PFSK-1 (cell line): Measurements from ENCODE around the gene AHR.

Experiments
- FOXP2 ChIP-seq: optimal IDR thresholded peaks from 2 replicates; pipeline ENCODE3; 2011; ENCODE audit warnings: borderline replicate concordance, control low read depth, inconsistent platforms; ENCODE audit not compliant: insufficient read depth; ENCODE audit errors: extremely low read length, extremely low read depth
- POLR2AphosphoS5 ChIP-seq: IDR thresholded peaks from 2 replicates; pipeline ENCODE4 v1.6.1; 2012; ENCODE audit warnings: low read depth, mild to moderate bottlenecking, control low read depth, low read length, moderate library complexity
- SIN3A ChIP-seq: IDR thresholded peaks from 2 replicates; pipeline ENCODE4 v1.6.1; 2012; ENCODE audit warnings: mild to moderate bottlenecking, low read length, moderate library complexity, borderline replicate concordance; ENCODE audit not compliant: insufficient read depth
- TAF1 ChIP-seq: IDR thresholded peaks from 2 replicates; pipeline ENCODE4 v1.6.1; 2012; ENCODE audit warnings: low read length, control low read depth, borderline replicate concordance; ENCODE audit not compliant: insufficient read depth
- TF ChIP-seq, protein P1 (sequence below), 2 experiments: IDR thresholded peaks; 2 replicates each; pipeline versions ENCODE4 v1.6.1 to v1.8.0; 2011 to 2012; ENCODE audit warnings: low read depth in 2 of 2, low read length in 2 of 2, control low read depth in 1 of 2, inconsistent platforms in 1 of 2, mild to moderate bottlenecking in 1 of 2, moderate library complexity in 1 of 2; ENCODE audit not compliant: insufficient read depth in 1 of 2

Gene AHR

DNA sequence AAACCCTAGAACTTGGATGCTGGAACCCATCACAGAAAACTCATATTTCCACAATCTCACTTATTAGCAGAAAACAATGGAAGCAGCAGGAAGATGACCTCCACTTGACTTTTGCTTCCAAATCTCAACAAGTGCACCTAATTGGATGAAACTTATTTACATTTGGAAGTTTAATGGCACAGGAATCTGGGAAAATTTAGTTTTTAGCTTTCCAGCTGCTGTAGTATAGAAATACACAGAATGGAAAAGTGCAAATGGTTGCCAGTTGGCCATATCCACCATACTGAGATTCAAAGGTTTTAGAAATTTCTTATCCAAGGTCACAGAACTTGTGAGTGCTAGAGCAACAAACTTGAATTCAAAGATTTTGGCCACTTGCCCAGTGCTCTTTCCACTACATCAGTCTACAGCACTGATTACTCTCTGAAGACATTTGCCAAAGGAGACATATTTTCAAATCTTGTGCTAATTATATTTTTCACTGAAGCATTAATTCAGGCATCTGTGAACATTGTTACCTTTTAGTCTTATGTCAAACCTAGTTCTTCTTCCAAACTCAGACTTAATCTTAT is 9.3 kb upstream of the AHR start:
- TF ChIP-seq SIN3A (no peak), FOXP2 (no peak), TAF1 (no peak)

DNA sequence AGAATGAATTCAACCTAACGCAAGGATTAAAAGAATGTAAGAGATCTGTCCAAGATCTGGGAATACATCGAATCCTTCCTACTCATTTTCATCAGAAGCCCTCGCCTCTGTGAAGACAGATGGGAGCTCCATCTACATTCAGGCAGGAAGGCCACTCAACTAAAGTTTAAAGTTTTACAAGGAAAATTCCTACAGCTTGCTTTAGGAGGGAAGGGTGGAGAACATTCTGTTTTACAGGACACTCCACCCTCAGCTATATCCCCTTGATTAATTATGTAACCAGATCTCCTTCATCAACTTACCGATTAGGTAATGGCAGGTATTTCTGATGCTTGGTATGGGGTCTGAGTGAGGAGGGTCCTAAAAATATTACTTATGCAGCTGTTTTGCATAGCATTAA is 5.6 kb upstream of the AHR start:
- TF ChIP-seq SIN3A (no peak), TAF1 (no peak), POLR2AphosphoS5 (no peak), FOXP2 (no peak)
- TF ChIP-seq, protein P1, sequence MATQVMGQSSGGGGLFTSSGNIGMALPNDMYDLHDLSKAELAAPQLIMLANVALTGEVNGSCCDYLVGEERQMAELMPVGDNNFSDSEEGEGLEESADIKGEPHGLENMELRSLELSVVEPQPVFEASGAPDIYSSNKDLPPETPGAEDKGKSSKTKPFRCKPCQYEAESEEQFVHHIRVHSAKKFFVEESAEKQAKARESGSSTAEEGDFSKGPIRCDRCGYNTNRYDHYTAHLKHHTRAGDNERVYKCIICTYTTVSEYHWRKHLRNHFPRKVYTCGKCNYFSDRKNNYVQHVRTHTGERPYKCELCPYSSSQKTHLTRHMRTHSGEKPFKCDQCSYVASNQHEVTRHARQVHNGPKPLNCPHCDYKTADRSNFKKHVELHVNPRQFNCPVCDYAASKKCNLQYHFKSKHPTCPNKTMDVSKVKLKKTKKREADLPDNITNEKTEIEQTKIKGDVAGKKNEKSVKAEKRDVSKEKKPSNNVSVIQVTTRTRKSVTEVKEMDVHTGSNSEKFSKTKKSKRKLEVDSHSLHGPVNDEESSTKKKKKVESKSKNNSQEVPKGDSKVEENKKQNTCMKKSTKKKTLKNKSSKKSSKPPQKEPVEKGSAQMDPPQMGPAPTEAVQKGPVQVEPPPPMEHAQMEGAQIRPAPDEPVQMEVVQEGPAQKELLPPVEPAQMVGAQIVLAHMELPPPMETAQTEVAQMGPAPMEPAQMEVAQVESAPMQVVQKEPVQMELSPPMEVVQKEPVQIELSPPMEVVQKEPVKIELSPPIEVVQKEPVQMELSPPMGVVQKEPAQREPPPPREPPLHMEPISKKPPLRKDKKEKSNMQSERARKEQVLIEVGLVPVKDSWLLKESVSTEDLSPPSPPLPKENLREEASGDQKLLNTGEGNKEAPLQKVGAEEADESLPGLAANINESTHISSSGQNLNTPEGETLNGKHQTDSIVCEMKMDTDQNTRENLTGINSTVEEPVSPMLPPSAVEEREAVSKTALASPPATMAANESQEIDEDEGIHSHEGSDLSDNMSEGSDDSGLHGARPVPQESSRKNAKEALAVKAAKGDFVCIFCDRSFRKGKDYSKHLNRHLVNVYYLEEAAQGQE (IDR thresholded peaks at IDR 0.05; ENCODE audit: insufficient read depth in 1 of 2, low read depth in 2 of 2, low read length in 2 of 2): no peak

DNA sequence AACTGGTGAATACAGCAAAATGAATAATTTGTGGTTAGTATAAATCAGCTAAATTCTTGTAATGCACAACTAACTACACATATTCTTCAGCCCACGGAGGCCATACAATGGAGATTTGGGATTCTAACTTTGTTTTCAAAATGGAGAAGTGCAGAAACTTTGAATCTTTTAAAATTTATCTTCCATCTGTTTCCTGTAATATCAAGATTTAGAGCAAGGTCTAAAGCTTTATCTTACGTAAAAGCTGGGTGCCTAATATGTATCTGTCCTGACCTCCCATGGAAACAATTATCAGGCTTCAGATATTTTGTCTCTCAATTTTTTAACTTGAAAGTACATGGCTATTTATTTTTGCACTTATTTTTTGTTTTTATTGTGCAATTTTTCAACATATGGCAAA is 5.0 kb upstream of the AHR start:
- TF ChIP-seq SIN3A (no peak), POLR2AphosphoS5 (no peak), FOXP2 (no peak), TAF1 (no peak)
- TF ChIP-seq, protein P1 (IDR thresholded peaks at IDR 0.05; ENCODE audit: insufficient read depth in 1 of 2, low read depth in 2 of 2, low read length in 2 of 2): no peak

DNA sequence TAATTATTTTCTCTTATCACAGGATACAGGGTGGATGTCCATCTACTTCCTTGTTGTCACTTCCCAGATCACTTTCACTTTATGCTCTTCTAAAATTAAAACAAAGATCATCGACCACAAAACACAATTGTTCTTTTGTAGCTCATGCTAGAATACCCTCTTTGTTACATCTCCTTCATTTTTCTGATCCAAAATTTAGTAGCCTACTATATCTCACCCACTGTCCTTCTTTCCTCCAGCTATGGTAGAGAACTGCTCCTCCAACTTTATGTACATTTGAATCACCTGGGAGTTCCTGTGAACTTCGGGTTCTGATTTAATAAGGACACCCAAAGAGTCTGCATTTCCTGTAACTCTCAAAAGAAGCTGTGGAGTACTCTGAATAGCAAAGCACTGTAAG is 1.2 kb upstream of the AHR start:
- TF ChIP-seq FOXP2 (no peak), POLR2AphosphoS5 (no peak), TAF1 (no peak), SIN3A (no peak)
- TF ChIP-seq, protein P1 (IDR thresholded peaks at IDR 0.05; ENCODE audit: insufficient read depth in 1 of 2, low read depth in 2 of 2, low read length in 2 of 2): no peak

DNA sequence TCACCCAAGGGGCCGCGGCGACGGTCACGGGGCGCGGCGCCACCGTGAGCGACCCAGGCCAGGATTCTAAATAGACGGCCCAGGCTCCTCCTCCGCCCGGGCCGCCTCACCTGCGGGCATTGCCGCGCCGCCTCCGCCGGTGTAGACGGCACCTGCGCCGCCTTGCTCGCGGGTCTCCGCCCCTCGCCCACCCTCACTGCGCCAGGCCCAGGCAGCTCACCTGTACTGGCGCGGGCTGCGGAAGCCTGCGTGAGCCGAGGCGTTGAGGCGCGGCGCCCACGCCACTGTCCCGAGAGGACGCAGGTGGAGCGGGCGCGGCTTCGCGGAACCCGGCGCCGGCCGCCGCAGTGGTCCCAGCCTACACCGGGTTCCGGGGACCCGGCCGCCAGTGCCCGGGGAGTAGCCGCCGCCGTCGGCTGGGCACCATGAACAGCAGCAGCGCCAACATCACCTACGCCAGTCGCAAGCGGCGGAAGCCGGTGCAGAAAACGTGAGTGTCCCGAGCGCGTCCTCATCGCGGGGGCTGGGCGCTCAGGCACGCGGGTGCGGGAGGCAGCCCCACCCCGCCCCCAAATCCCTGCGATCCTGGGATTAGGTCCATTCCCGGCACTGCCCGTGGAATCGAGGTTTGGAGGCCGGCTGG is 509 bp downstream of the AHR start:
- peak; percentile 52 for TF ChIP-seq FOXP2
- TF ChIP-seq SIN3A: no peak

DNA sequence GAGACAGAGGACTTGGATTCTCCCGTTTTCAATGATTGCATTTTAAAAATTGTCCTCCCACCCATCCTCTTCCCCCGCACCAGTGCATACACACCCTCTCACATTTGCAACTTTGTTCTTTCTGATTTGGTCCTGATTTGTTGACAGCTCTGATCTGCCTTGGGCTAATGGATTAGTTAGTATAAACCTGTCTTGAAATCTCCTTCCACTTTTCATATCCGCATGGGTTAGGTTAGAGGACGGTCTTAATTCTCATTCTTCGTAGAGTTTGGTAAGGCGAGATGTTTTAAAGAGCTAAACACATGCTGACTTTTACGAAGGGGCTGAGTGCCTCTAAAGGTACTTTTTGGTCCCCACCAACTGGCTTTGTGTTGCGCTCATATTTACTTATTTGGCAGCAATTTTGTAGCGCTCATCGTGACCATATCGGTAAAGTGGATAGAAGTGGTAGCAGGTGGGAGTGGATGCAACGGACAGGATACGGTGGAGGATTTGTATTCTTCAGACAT is 1.1 kb downstream of the AHR start:
- TF ChIP-seq POLR2AphosphoS5: no peak
- TF ChIP-seq, protein P1 (IDR thresholded peaks at IDR 0.05; ENCODE audit: insufficient read depth in 1 of 2, low read depth in 2 of 2, low read length in 2 of 2): no peak
- no peak for TF ChIP-seq FOXP2
- TF ChIP-seq TAF1: no peak
- no peak; the same call in 1 of the 2 replicates for TF ChIP-seq SIN3A
